Right lobe of liver (tissue), 6 donors: ENCODE measurements around the gene RHOU. TPM values are rescaled to one million over a fixed set of nuclear protein-coding genes. Genes with fewer than 3 reads are reported as not detected.

ENCODE experiments used
- ATAC-seq, 4 donors: fragments of 200-7000 bp; cut with Tn5 transposase; one replicate each; pipeline ENCODE4 v1.9.1; 2020; ENCODE audit warnings: mild to moderate bottlenecking in 4 of 4, moderate library complexity in 4 of 4
- DNase-seq, 3 donors: peaks; one replicate each; pipeline ENCODE4 v3.0.0-alpha.2; 2020
- H3K27ac ChIP-seq, 3 donors: fragments of 200-600 bp; one replicate each; pipeline ENCODE4 v1.8.0; 2022
- H3K27me3 ChIP-seq, 2 donors: fragments of 200-600 bp; one replicate each; pipeline ENCODE4 v1.8.0; 2022
- H3K36me3 ChIP-seq, 4 donors: fragments of 200-600 bp; sonication (generic) in 1 of 4; one replicate each; pipeline versions ENCODE4 v1.5.1 to v1.8.0; 2017 to 2022; ENCODE audit warnings: control low read depth in 1 of 4
- H3K4me1 ChIP-seq, 4 donors: fragments of 200-600 bp; sonication (generic) in 1 of 4; one replicate each; pipeline versions ENCODE4 v1.5.1 to v1.8.0; 2017 to 2022; ENCODE audit warnings: control low read depth in 1 of 4
- H3K4me3 ChIP-seq, 3 donors: fragments of 200-600 bp; one replicate each; pipeline ENCODE4 v1.8.0; 2022
- H3K9me3 ChIP-seq, 4 donors: fragments of 200-600 bp; sonication (generic) in 1 of 4; one replicate each; pipeline versions ENCODE4 v1.5.1 to v1.8.0; 2017 to 2022; ENCODE audit warnings: control low read depth in 1 of 4
- CTCF ChIP-seq, 4 donors: fragments of 200-600 bp in 3 of 4; fragments of 450-650 bp in 1 of 4; IDR thresholded peaks; one replicate each; pipeline versions ENCODE4 v1.5.1 to v1.8.0; 2016 to 2022; ENCODE audit warnings: antibody characterized with exemption in 4 of 4, mild to moderate bottlenecking in 2 of 4
- POLR2A ChIP-seq: fragments of 450-650 bp; IDR thresholded peaks from one replicate; pipeline ENCODE4 v1.6.1; 2017; ENCODE audit warnings: antibody characterized with exemption, mild to moderate bottlenecking
- WGBS: methylation state at CpG from one replicate; pipeline ENCODE4 v1.1.6; 2018; ENCODE audit warnings: low coverage, low lambda C conversion rate; ENCODE audit not compliant: insufficient coverage; ENCODE audit errors: missing lambda C conversion rate; 5-methylcytosine and 5-hydroxymethylcytosine counted together
- intact Hi-C, 2 donors: fragments of 100-400 bp; cut with DNase I; formaldehyde crosslinking; loops; one replicate each; pipeline versions ENCODE4 v1.11.2 to v1.14.1; 2022
- total RNA-seq, 6 experiments: library from RNA; depleted of rRNA in 2 of 6; stranded (reverse); fragments of >200 nt in 2 of 6; fragmentation: NEBNext Ultra II Directional in 3 of 6; extraction: Animal tissue kit (Norgen Biotek cat#: 25700) in 3 of 6; gene quantifications; one replicate each; pipeline versions ENCODE4 v1.1.0 to v1.2.4, GENCODE V29; 2016 to 2023
- donor health status: DM: no; HTN: yes; CAD: no.
- donor health status: DM: no; HTN: no; CAD: no.
- donor health status: DM: no; HTN: no; CAD: no.
- donor health status: DM: no; HTN: yes; CAD: no.
- donor health status: DM: no; HTN: yes; CAD: no.

The RHOU gene
- total RNA-seq, 6 experiments from 2014 or later = 16.6 to 22.2 (median 19.6) TPM

GRCh38 chr1:228737601-228738041 lies 2.3 kb downstream of the RHOU start:
- intact Hi-C loops = loop anchor here in 1 of 2 donors (10.0 kb wide), 1 partner anchor 487 kb away; no protein-coding TSS in a partner anchor
- ATAC-seq (peak; percentile 31 to 58 (median 55)), DNase-seq (peak in 2 of 3 donors; percentile 57 to 59)
- Histone ChIP-seq H3K27ac (peak overlapping the region; percentile 98 to 100 (median 99)), H3K36me3 (peaks cover 0 to 17% (median 0%) of the 10 kb centered on the region in 4 donors), H3K4me3 (peak overlapping the region; percentile 83 to 85 (median 85)), H3K27me3 (no peaks in the 10 kb centered on the region), H3K9me3 (no peaks in the 10 kb centered on the region), H3K4me1 (peaks cover 0 to 30% (median 13%) of the 10 kb centered on the region in 4 donors)
- 16% methylated on average over 8 of the region's 8 CpGs for WGBS
- TF ChIP-seq POLR2A (peak; percentile 73), CTCF (IDR thresholded peaks at IDR 0.05) (no peak)

DNA sequence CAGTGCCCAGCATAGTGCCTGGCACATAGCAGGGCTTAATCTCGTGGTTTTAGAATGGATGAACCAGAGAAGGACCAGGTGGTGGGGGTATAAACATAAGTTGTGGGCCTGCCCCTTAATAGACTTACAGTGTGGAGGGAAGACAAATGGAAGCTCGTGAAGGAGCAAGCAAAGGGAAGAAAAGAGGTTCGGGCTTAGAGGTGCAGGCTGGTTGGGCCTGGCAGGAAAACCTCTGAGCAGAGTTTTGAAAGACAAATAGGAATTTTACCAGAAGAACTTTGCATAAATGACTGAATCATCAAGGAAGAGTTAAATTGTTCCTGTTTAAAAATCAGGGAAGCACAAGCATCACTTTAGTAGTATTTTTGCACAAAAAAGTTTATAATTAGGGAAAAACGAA lies 4.5 kb downstream of the RHOU start:
- Histone ChIP-seq H3K36me3 (peaks cover 0 to 38% (median 10%) of the 10 kb centered on the region in 4 donors), H3K4me3 (no peak overlapping the region), H3K27me3 (no peaks in the 10 kb centered on the region), H3K27ac (no peak overlapping the region), H3K9me3 (no peaks in the 10 kb centered on the region), H3K4me1 (peaks cover 0 to 43% (median 18%) of the 10 kb centered on the region in 4 donors)
- 68% methylated on average over 4 of the region's 4 CpGs for WGBS
- TF ChIP-seq CTCF (IDR thresholded peaks at IDR 0.05) (no peak), POLR2A (no peak)
- intact Hi-C loops = loop anchor here in 1 of 2 donors (10.0 kb wide), 1 partner anchor 485 kb away; no protein-coding TSS in a partner anchor
- ATAC-seq = no peak
- DNase-seq = no peak

DNA sequence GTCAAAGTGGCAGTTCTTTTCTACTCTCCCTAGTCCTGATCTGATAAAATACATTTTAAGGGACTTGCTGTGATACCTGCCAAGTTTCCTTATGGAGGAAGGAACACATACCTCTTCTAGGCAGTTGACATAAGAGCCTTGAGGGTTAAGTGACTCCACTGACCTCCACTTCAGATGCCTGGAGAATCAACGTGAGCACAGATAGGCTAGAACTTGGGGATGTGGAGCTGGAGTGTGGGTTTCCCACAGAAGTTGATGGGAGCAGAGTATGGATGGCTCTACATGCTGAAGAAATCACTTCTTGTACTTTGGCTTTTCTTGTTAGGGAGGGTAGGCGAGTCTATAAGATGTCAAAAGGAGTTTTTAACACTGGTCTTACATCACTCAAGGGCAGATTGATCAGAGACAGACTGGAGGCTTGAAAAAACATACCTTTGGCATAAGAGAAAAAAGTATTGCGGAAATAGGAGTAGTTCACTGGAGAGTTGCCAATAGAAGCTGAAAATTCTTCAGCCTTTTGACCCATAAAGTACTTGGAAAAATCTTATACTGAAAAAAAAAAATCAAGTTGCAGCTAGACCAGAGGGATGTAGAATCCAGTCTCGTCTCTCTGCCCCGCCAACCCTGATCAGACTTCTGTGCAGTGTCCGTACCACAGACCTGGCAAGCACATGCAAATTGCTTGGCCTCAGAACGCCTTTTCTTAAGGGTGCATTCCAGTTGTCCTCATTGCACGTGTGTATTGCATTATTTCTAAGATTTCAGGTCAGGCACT lies 5.5 kb downstream of the RHOU start:
- no peak overlapping the region for H3K27ac ChIP-seq
- 29% methylated on average over 6 of the region's 8 CpGs for WGBS
- no peak overlapping the region for H3K4me3 ChIP-seq
- H3K4me1 ChIP-seq = peaks cover 0 to 50% (median 21%) of the 10 kb centered on the region in 4 donors
- peaks cover 0 to 39% (median 10%) of the 10 kb centered on the region in 4 donors for H3K36me3 ChIP-seq
- intact Hi-C loops = no loop called here
- TF ChIP-seq CTCF (IDR thresholded peaks at IDR 0.05) = no peak
- no peak for TF ChIP-seq POLR2A
- no peaks in the 10 kb centered on the region for H3K9me3 ChIP-seq
- no peaks in the 10 kb centered on the region for H3K27me3 ChIP-seq
- DNase-seq (no peak), ATAC-seq (no peak)

GRCh38 chr1:228742281-228742860 lies 7.1 kb downstream of the RHOU start:
- Histone ChIP-seq H3K27me3 (no peaks in the 10 kb centered on the region), H3K27ac (no peak overlapping the region), H3K4me1 (peaks cover 0 to 50% (median 21%) of the 10 kb centered on the region in 4 donors), H3K36me3 (peaks cover 0 to 39% (median 10%) of the 10 kb centered on the region in 4 donors), H3K4me3 (no peak overlapping the region), H3K9me3 (no peaks in the 10 kb centered on the region)
- no peak for ATAC-seq
- DNase-seq = no peak
- no peak for TF ChIP-seq POLR2A
- TF ChIP-seq CTCF (IDR thresholded peaks at IDR 0.05) = no peak
- intact Hi-C loops = no loop called here
- 71% methylated on average over 8 of the region's 8 CpGs for WGBS
